Activated CD8-positive, alpha-beta T cell treated with anti-CD3 and anti-CD28 coated beads for 36 hours (primary cell): ENCODE results near the gene BEGAIN. TPM values are rescaled to one million over a fixed set of nuclear protein-coding genes. Genes with fewer than 3 reads are reported as not detected.

Source experiments
- ATAC-seq: fragments of 200-7000 bp; cut with Tn5 transposase; one replicate; pipeline ENCODE4 v1.10.0; 2021; ENCODE audit warnings: mild to moderate bottlenecking, moderate library complexity
- CTCF ChIA-PET: fragments of 350-600 bp; sonication (Branson Sonifier 250); formaldehyde crosslinking; loops from one replicate; lab custom pipeline; 2021; ENCODE audit warnings: antibody characterized with exemption; lab: Charles Lee
- POLR2A ChIA-PET: fragments of 350-600 bp; sonication (Branson Sonifier 250); formaldehyde crosslinking; loops from one replicate; lab custom pipeline; 2021; ENCODE audit warnings: antibody characterized with exemption; lab: Charles Lee
- DNase-seq: peaks from one replicate; pipeline ENCODE4 v3.0.0-alpha.2; 2020
- H3K27ac Mint-ChIP-seq: one replicate; pipeline ENCODE4 v1.8.0; 2021; ENCODE audit warnings: mild to moderate bottlenecking, mixed read lengths
- H3K27me3 Mint-ChIP-seq: one replicate; pipeline ENCODE4 v1.8.0; 2021; ENCODE audit warnings: mixed read lengths
- H3K36me3 Mint-ChIP-seq: one replicate; pipeline ENCODE4 v1.8.0; 2021; ENCODE audit warnings: low read depth, mixed read lengths
- H3K4me1 Mint-ChIP-seq: one replicate; pipeline ENCODE4 v1.8.0; 2021; ENCODE audit warnings: low read depth, mixed read lengths
- H3K4me3 Mint-ChIP-seq: one replicate; pipeline ENCODE4 v1.8.0; 2021; ENCODE audit warnings: mild to moderate bottlenecking, moderate library complexity, mixed read lengths
- H3K9me3 Mint-ChIP-seq: one replicate; pipeline ENCODE4 v1.8.0; 2021; ENCODE audit warnings: mixed read lengths
- intact Hi-C: fragments of 100-400 bp; cut with micrococcal nuclease; formaldehyde crosslinking; loops from one replicate; pipeline ENCODE4 v1.10.0; 2022
- total RNA-seq, 2 experiments: library from RNA; stranded (reverse); gene quantifications; one replicate each; pipeline ENCODE4 v1.2.3, GENCODE V29; 2021
- TF ChIP-seq, protein P1 (sequence below): fragments of 200-600 bp; IDR thresholded peaks from one replicate; pipeline ENCODE4 v1.8.0; 2022; ENCODE audit warnings: antibody characterized with exemption, mild to moderate bottlenecking

The BEGAIN gene
- total RNA-seq, 2 experiments from 2014 or later, result 5.5 to 6.0 TPM

- H3K36me3 Mint-ChIP-seq, result no peaks in the 10 kb centered on the region
- H3K4me3 Mint-ChIP-seq, result no peak overlapping the region
- peaks cover 2% of the 10 kb centered on the region for H3K27me3 Mint-ChIP-seq
Measured at GRCh38 chr14:100616854-100617409, 29.7 kb upstream of the BEGAIN start.

DNA sequence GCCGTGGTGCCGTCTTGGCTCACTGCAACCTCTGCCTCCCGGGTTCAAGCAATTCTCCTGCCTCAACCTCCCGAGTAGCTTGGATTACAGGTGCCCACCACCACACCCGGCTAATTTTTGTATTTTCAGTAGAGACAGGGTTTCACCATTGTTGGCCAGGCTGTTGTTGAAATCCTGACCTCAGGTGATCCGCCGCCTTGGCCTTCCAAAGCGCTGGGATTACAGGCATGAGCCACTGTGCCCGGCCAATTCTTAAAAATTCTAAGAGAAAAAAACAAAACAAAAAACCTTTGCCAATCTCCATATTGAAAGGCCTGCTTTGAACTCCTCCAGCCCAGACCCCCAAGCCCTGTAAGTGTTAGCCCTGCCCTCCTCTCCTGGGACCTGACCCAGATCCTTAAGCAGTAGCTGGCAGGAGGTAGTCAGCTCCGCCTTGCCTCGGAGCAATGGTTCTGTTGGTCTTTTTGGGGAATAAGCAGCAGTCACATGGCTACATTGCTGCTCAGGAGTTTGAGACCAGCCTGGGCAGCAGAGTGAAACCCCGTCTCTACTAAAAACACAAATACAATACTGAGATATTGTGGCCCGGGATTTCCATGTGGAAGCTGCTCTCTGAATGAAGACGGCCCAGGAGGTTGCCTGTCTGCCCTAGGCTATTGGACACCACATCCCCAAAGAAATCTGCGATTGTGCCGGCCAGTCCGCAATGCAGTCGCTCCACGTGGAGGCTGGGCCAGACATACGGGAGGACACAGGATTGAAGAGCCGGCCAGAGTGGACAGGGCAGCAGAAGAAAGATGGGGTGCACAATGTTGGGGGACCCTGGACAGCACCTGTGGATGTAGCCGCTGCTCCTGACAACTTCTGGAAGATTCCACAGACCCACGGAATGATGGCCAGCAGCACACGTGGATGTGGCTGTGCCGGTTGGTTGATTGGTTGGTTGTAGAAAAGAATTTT is 28.8 kb upstream of the BEGAIN start:
- ChIA-PET CTCF (interaction anchor here (0.8 to 4.8 kb wide), 4 partner anchors 29 to 233 kb away, joined by 3 to 27 read pairs (median 4); no protein-coding TSS in a partner anchor), POLR2A (no interaction called here)
- DNase-seq (no peak), ATAC-seq (no peak)
- intact Hi-C loops, result no loop called here
- H3K4me3 Mint-ChIP-seq, result no peak overlapping the region
- H3K27ac Mint-ChIP-seq, result no peak overlapping the region
- H3K9me3 Mint-ChIP-seq, result no peaks in the 10 kb centered on the region
- peaks cover 2% of the 10 kb centered on the region for H3K27me3 Mint-ChIP-seq
- peaks cover 8% of the 10 kb centered on the region for H3K4me1 Mint-ChIP-seq
- TF ChIP-seq, protein P1, sequence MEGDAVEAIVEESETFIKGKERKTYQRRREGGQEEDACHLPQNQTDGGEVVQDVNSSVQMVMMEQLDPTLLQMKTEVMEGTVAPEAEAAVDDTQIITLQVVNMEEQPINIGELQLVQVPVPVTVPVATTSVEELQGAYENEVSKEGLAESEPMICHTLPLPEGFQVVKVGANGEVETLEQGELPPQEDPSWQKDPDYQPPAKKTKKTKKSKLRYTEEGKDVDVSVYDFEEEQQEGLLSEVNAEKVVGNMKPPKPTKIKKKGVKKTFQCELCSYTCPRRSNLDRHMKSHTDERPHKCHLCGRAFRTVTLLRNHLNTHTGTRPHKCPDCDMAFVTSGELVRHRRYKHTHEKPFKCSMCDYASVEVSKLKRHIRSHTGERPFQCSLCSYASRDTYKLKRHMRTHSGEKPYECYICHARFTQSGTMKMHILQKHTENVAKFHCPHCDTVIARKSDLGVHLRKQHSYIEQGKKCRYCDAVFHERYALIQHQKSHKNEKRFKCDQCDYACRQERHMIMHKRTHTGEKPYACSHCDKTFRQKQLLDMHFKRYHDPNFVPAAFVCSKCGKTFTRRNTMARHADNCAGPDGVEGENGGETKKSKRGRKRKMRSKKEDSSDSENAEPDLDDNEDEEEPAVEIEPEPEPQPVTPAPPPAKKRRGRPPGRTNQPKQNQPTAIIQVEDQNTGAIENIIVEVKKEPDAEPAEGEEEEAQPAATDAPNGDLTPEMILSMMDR, result no peak
- H3K36me3 Mint-ChIP-seq, result no peaks in the 10 kb centered on the region

More at GRCh38 chr14:100616854-100617409, 29.7 kb upstream of the BEGAIN start:
- ChIA-PET POLR2A (interaction anchor here (1.3 kb wide), 1 partner anchor 22 kb away, joined by 4 read pairs; no protein-coding TSS in a partner anchor), CTCF (interaction anchor here (0.8 to 4.8 kb wide), 5 partner anchors 28 to 234 kb away, joined by 3 to 27 read pairs (median 3); no protein-coding TSS in a partner anchor)
- Mint-ChIP-seq H3K9me3 (no peaks in the 10 kb centered on the region), H3K4me1 (peaks cover 8% of the 10 kb centered on the region), H3K27ac (no peak overlapping the region)
- ATAC-seq (no peak), DNase-seq (no peak)
- TF ChIP-seq, protein P1, result no peak
- intact Hi-C loops, result no loop called here

- H3K36me3 Mint-ChIP-seq, result no peaks in the 10 kb centered on the region
- no peaks in the 10 kb centered on the region for H3K9me3 Mint-ChIP-seq
- H3K4me1 Mint-ChIP-seq, result peaks cover 8% of the 10 kb centered on the region
- no peak for DNase-seq
- TF ChIP-seq, protein P1, result no peak
- no peak for ATAC-seq
- no peak overlapping the region for H3K4me3 Mint-ChIP-seq
- intact Hi-C loops, result no loop called here
- CTCF ChIA-PET, result interaction anchor here (1.3 kb wide), 1 partner anchor 31 kb away, joined by 4 read pairs; no protein-coding TSS in a partner anchor
- no peak overlapping the region for H3K27ac Mint-ChIP-seq
- H3K27me3 Mint-ChIP-seq, result no peaks in the 10 kb centered on the region
- POLR2A ChIA-PET, result no interaction called here
Measured at GRCh38 chr14:100614803-100615202, 27.6 kb upstream of the BEGAIN start.

- Mint-ChIP-seq H3K9me3 (no peaks in the 10 kb centered on the region), H3K27me3 (no peaks in the 10 kb centered on the region), H3K4me1 (peaks cover 8% of the 10 kb centered on the region), H3K27ac (no peak overlapping the region), H3K4me3 (no peak overlapping the region), H3K36me3 (no peaks in the 10 kb centered on the region)
- no peak for ATAC-seq
- TF ChIP-seq, protein P1, result no peak
- POLR2A ChIA-PET, result no interaction called here
- CTCF ChIA-PET, result interaction anchor here (1.2 kb wide), 1 partner anchor 33 kb away, joined by 4 read pairs; no protein-coding TSS in a partner anchor
- DNase-seq, result no peak
- intact Hi-C loops, result no loop called here
Measured at GRCh38 chr14:100612986-100613385, 25.8 kb upstream of the BEGAIN start.
